Esophagus squamous epithelium (tissue), 4 donors: ENCODE measurements around the gene TULP4.

Source experiments
- POLR2A ChIP-seq, 4 donors: fragments of 450-650 bp; IDR thresholded peaks; one replicate each; pipeline ENCODE4 v1.6.1; 2017; ENCODE audit warnings: antibody characterized with exemption in 4 of 4, mild to moderate bottlenecking in 4 of 4, moderate library complexity in 3 of 4
- TF ChIP-seq, protein P1 (sequence below), 6 experiments: fragments of 450-650 bp in 4 of 6; fragments of 200-600 bp in 2 of 6; sonication (generic) in 2 of 6; IDR thresholded peaks; one replicate each; pipeline ENCODE4 v1.5.1; 2016 to 2019; ENCODE audit warnings: antibody characterized with exemption in 6 of 6, mild to moderate bottlenecking in 4 of 6, moderate library complexity in 4 of 6

DNA sequence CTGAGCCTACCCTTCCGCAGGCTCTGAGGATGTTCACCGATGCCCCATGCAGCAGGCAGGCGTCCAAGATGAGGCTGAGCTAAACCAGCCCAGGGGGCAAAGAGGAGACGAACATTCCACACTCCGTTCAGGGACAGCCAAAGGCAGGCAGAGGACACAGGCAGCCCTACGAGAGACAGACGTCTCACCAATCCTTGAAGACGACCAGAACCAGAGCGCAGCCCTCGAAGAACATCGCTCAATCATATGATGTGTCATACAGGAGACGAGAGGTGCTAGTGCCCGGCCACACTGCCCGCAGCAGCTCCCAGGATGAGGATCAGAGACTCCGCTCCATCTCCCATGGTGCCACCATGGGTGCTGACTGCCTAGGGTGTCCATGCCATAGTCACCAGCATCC, 212.0 kb downstream of the TULP4 start:
- TF ChIP-seq, protein P1, sequence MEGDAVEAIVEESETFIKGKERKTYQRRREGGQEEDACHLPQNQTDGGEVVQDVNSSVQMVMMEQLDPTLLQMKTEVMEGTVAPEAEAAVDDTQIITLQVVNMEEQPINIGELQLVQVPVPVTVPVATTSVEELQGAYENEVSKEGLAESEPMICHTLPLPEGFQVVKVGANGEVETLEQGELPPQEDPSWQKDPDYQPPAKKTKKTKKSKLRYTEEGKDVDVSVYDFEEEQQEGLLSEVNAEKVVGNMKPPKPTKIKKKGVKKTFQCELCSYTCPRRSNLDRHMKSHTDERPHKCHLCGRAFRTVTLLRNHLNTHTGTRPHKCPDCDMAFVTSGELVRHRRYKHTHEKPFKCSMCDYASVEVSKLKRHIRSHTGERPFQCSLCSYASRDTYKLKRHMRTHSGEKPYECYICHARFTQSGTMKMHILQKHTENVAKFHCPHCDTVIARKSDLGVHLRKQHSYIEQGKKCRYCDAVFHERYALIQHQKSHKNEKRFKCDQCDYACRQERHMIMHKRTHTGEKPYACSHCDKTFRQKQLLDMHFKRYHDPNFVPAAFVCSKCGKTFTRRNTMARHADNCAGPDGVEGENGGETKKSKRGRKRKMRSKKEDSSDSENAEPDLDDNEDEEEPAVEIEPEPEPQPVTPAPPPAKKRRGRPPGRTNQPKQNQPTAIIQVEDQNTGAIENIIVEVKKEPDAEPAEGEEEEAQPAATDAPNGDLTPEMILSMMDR (IDR thresholded peaks at IDR 0.05) = no peak
- TF ChIP-seq POLR2A (IDR thresholded peaks at IDR 0.05) = no peak
